ENCODE data around the gene ACOX3.

The ACOX3 gene

DNA sequence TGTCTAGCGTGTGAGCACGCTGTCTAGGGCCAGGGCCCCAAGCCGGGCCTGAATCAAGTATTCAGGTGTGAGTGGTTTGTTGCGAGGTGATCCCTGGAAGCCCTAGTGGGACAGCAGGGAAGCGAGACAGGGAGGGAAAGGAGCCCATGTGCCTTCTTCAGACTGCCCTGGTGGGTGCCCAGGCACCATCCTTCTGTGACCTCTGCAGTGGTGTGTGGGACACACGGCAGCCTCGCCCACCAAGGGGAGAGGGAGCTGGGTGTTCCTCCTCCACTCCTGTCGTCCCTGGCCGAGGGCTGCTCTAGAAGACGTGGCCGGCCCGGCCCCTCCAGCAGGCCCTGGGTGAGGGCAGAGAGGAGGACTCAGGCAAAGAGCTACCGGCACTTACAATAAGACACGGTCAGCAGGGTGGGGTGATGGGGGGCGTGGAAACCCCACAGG, 123.6 kb downstream of the ACOX3 start:
- DNase-seq: no peak

Measured in Kasumi-1 (cell line).